ENCODE measurements around the gene SLC29A1. TPM values are rescaled to one million over a fixed set of nuclear protein-coding genes. Genes with fewer than 3 reads are reported as not detected.
"Not testable (repeated sequence)": the region's sequence is repeated elsewhere in the genome, so short reads cannot be mapped to it uniquely, and the experiment has no call there.

The SLC29A1 gene
- polyA plus RNA-seq (2013, experiment 1 of 2; ENCODE audit: insufficient read length): 7.8 TPM
- 8.3 TPM for polyA plus RNA-seq (2013, experiment 2 of 2; ENCODE audit: insufficient read length)

DNA sequence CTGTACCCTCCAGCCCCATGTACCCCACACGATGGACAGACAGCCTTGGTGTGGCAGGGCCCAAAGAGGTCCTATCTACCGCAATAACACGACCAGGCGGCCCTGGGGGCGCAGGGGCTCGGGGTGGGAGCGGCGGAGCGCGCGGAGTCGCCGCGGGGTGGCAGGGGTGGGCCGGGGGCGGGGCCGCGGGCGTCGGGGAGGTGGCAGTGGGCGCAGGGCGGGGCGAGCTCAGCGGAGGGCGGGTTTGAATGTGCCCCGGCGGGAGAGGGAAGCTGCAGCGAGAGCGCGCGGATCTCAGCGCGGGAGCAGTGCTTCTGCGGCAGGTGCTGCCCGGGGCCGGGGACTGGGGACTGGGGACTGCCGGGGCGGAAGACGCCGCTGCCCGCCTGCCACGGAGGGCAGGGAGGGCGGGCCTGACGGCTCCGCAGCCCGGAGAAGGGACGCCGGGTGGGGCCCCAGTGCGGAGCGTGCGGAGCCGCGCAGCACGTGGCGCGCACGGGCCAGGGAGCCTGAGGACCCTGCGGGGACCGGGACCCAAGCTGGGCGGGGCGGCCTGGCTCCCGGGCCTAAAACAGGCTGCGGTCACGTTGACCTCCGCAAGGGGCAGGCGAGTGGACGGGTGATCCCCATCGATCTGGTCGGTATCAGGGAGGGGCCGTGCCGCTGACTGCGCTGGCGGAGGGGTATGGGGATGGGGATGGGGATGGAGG, at the start of gene SLC29A1:
TSS of gene SLC29A1 (plus strand) at position 277 of the 710 bp plus-strand sequence. CDS start 3,719 bp downstream, outside the sequence.
- peak; percentile 44 for DNase-seq

DNA sequence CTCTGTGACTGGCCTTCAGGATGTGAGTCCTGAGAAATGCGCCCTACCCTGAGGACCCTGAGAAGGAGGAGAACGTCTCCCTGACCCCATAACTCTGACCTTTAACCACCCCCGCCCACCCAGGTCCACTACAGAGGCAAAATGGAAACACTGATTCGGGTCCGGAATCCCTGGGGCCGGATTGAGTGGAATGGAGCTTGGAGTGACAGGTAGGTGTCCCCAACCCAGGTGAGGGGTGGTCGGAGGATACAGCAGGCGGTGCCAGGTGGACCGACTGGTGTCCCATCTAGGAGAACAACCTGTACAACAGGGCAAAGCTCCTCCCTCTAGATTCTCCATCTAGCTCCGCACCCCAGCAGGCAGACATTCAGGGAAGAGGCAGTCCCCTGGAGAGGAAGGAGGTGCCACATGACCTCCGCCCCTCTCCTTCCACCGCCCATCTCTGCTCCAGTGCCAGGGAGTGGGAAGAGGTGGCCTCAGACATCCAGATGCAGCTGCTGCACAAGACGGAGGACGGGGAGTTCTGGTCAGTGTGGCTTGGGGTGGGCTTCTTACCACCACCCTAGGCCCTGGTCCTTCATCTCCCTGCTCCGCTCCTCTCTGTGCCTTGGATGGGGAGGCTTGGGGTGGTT, 47.1 kb upstream of the SLC29A1 start:
- DNase-seq: no peak

DNA sequence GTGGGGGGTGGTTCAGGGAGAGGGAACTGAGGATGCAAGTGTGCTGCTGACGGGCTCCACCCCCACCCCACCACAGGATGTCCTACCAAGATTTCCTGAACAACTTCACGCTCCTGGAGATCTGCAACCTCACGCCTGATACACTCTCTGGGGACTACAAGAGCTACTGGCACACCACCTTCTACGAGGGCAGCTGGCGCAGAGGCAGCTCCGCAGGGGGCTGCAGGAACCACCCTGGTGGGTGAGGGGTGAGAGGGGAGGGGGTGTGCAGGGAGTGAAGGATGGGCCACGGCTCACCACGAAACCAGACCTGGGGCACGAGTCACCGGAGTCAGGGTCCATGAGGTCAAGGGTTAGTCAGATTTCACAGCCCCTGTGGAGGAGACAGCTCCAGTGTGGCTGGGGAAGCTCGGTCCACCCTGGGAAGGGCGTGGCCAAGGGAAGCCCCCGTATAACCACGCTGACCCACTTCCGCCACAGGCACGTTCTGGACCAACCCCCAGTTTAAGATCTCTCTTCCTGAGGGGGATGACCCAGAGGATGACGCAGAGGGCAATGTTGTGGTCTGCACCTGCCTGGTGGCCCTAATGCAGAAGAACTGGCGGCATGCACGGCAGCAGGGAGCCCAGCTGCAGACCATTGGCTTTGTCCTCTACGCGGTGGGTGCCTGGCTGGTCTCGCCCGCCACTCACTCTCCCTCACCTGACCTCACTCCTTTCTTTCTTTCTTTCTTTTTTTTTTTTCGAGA, 46.5 kb upstream of the SLC29A1 start:
- DNase-seq: no peak

DNA sequence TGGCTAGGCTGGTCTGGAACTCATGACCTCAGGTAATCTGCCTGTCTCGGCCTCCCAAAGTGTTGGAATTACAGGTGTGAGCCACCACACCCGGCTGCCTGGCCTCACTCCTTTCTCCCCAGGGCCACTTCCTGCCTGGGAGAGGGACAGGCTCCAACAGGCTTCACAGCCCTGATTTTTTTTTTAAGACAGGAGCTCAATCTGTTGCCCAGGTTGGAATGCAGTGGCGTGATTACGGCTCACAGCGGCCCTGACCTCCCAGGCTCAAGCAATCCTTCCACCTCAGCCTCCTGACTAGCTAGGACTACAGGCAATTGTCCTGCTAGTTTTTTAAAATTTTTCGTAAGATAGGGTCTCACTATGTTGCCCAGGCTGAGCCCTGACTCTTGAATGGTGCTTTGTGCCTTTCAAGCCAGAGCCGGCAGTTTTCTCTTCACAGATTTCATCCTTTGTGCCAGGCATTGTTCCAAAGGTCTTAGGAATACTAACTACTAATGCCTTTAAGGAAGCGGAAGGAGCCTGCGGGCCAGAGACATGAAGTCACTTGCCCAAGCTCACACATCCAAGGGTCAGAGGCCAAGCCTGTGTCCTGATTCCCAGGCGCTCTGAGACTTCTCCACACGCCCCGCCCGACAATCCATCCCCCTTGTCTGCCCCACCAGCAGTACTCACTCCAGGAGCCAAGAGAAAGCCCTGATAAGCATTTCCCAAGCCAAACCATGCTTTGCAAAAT, 45.5 kb upstream of the SLC29A1 start:
- peak; percentile 11 for DNase-seq

DNA sequence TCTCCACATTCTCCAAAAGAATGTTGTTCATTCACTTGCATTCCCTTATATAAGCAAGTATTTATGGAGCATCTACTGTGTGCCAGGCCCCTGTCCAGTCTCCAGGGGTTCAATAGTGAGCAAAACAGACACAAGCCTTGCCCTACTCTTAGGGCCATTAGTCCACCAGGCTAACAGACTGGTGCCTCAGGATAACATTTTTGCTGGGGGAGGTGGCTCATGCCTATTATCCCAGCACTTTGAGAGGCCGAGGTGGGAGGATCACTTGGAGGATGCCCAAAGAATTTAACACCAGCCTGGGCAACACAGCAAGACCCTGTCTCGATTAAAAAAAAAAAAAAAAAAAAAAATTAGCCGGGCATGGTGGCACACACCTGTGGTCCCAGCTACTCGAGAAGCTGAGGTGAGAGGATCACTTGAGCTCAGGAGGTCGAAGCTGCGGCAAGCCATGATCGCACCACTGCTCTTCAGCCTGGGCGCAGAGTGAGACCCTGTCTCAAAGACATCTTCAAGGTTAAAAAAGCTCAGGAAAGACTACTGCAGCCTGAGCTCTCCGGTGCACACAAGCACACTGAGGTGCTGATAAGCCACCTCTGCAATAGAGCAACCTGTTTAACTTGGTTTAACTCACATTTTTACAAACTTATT, 44.8 kb upstream of the SLC29A1 start:
- no peak for DNase-seq

DNA sequence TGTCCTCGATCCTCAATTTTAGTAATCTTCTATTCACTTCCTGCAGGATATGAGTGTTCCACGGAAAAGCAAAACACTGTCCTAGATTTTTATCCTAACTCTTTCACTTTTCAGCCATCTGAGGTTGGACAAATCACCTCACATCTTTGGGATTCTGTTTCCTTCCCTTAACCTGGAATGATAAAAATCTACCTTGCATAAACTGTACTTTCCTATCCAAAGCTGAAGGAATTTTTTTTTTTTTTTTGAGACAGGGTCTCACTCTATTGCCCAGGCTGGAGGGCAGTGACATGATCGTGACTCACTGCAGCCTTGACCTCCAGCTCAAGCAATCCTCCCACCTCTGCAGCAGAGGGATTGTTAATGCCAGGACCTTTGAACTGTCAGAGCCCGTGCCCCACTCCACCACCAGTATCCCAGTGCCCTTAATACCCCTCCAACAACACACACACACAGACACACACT, 44.3 kb upstream of the SLC29A1 start:
- DNase-seq: no peak

DNA sequence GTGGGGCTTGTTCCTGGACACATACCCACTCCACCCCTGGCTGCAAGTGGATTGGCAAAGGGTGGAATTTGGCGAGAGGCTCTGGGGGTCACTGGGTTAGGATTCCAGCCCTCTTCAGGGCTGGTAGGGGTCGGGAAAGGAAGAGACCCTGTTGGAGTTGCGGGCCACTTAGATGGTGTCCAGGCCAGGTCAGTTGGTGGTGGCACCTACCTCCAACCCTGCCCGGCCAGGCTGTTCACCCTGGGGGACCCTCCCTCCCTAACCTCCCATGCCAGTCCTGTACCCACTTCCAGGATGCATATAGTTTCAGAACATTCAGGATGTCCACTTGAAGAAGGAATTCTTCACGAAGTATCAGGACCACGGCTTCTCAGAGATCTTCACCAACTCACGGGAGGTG, 43.7 kb upstream of the SLC29A1 start:
- DNase-seq: no peak

DNA sequence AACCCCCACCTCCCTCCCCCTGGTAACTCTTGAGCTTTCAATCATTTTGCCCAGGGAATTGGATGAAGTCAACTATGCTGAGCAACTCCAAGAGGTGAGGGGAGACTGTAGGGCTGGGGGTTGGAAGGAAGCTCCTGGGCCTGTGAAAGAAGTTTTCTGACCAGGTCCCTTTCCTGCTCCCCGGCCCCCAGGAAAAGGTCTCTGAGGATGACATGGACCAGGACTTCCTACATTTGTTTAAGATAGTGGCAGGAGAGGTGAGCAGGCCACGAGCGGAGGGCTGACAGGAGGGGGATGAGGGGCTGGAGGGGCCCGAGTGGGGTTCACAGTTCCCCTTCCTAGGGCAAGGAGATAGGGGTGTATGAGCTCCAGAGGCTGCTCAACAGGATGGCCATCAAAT, 43.0 kb upstream of the SLC29A1 start:
- no peak for DNase-seq

DNA sequence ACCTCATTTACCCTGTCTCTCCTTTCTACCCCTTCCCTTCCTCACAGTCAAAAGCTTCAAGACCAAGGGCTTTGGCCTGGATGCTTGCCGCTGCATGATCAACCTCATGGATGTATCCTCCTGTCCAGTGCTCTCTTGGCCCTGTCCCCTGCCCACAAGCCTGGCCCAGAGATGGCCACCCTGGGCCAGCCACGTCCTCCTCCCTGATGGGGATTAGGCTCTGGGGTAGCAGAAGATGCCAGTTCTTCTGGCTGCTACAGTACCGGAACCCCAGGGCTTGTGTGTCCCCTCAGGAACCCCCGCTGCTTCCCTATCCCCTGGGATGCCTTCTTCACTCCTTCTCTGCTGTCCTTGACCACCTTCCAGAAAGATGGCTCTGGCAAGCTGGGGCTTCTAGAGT, 42.5 kb upstream of the SLC29A1 start:
- DNase-seq: no peak

DNA sequence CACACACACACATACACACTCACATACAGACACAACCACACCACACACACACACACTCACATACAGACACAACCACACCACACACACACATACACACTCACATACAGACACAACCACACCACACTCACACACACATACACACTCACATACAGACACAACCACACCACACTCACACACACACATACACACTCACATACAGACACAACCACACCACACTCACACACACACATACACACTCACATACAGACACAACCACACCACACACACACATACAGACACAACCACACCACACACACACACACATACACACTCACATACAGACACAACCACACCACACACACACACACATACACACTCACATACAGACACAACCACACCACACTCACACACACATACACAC, 41.6 kb upstream of the SLC29A1 start:
- DNase-seq: not testable (repeated sequence)

DNA sequence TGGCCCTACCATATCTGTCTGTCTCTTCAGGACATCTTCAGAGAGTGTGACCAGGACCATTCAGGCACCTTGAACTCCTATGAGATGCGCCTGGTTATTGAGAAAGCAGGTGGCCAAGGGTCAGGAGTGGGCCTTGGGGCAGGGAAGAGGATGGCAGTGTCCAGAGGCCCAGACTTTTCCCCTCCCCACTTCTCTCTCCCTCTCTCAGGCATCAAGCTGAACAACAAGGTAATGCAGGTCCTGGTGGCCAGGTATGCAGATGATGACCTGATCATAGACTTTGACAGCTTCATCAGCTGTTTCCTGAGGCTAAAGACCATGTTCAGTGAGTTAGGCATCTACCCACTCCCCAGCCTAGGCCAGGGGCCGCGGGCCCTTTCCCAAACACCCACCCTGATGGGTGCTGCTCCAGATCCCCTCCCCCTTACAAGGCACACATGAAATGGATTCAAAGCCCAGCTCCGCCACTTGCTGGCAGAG, 40.4 kb upstream of the SLC29A1 start:
- no peak for DNase-seq

DNA sequence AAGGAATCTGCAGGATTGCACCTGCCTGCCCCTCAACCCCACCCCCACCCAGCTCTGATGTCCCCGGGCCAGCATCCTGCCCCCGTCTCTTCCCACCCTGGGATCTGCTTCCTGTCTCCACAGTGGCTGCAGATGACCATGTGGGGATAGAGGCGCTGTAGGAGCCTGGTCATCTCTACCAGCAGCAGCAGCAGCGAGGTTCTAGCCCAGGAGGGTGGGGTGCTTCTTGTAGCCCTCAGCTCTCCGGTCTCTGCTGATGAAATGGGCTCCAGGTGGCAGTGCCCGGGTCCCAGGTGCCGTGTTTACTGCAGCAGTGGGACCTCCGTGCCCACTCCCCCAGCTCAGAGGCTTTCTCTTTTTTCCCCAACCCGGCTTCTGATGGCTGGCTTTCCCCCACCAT, 39.6 kb upstream of the SLC29A1 start:
- DNase-seq: no peak

DNA sequence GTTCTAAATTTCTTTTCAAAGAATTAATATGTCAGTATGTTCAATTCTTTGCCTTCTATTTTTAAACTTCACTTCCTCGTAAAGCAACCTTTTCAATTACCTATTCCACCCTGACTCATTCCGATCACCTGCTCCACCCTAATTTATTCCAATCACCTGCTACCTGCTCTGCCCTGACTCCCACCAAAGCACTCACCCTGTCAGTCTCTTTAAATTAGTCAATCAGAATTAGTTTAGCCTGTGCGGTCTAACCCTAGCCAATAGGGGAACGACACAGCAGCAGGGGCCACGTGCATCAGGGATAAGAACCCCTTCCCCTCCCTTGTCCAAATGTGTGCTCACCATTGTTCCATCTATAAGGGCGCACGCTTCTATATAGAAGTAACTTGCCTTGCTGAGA, 38.0 kb upstream of the SLC29A1 start:
- DNase-seq: not testable (repeated sequence)

DNA sequence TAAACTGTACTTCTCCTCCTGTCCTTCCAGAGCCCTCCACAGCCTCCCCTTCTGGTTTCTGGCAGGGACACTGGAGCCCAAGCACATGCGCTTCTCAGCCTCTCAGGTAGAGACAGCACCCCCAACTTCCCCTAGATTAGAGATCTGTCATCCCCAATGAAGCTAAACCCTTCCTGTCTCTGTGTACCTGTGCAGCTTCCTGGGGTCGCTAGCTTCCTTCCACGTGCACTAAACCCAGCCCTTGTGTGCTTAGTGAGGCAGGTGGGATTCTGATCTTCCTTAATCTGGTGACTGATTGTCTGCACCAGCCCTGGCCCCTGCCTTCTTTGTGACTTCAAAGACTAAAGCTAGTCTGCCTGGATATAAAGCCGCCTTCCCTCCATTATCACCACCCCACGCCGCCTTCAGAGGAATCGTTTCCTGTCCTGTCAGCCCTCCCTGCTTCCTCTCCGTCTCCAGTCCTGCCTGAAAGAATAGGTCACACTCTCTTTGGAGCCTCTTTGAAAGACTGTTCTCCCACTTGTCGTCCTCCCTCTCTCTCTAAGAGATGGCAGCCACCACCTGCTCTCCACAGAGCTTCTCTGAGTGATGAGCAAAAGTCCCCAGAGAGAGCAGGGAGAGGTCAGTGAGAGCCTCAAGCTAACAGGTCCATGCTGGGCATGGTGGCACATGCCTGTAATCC, 37.3 kb upstream of the SLC29A1 start:
- no peak for DNase-seq

DNA sequence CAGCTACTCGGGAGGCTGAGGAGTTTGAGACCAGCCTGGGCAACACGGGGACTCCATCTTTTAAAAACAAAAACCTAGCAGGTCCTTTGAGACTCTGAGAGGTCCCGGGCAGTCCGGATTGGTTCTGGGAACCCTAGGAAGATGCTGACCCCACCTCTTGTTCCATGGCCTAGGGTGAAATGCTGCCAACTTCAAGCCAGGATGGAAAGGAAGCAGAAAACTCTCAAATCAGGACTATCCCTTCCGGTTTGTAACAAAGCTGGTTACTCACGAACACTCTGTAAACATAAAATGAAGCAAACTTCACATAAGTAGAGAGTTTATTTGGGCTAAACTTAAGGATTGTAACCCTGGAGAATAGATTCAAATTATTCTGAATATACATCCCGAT, 36.8 kb upstream of the SLC29A1 start:
- DNase-seq: no peak

DNA sequence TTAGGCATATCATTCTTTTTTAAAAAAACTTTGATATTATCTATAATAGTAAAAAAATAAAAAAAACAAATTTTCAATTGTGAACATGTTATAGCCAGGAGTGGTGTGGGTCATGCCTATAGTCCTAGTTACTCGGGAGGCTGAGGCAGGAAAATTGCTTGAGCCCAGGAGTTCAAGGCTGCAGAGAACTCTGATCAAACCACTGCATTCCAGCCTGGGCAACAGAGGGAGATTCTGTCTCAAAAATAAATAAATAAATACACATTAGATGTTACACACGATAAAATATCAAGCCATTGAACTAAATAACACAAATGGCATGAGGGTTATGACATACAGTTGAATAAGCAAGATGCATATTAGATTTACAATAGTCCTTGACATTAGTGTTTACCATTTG, 34.6 kb upstream of the SLC29A1 start:
- DNase-seq: no peak

DNA sequence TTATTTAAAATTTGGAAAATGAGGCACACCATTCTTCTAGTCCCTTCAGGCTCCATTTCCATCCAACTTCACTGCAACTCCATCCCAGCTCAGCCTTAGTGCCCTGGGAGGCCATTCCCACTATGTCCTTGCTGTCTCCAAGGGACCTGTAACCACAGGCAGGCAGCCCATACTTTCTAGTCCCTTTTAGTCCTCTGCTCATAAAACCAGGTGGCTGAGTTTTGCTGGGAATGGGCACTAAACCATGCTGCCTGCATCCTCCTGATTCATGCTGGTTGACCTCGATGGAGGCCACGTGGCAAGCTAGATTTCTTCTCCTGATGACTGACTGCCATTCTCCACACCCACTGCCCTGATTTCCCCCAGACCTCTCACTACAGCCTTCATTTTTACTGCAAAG, 34.1 kb upstream of the SLC29A1 start:
- DNase-seq: no peak

DNA sequence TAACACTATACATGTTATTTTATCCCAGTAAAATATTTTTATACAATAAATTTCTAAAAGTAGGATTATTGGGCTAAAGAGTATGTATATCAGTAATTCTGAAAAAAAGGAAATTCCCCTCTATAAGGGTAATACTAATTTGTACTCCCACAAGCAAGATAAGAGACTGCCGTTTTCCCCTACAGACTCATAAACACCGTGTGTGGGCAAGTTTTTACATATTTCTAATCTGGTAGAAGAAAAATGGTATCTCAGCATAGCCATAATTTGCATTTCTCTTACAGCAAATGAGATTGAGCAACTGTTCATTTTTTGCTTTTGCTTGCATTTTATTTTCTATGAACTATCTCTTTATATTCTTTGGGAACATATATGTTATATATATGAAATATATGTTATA, 32.7 kb upstream of the SLC29A1 start:
- DNase-seq: no peak

DNA sequence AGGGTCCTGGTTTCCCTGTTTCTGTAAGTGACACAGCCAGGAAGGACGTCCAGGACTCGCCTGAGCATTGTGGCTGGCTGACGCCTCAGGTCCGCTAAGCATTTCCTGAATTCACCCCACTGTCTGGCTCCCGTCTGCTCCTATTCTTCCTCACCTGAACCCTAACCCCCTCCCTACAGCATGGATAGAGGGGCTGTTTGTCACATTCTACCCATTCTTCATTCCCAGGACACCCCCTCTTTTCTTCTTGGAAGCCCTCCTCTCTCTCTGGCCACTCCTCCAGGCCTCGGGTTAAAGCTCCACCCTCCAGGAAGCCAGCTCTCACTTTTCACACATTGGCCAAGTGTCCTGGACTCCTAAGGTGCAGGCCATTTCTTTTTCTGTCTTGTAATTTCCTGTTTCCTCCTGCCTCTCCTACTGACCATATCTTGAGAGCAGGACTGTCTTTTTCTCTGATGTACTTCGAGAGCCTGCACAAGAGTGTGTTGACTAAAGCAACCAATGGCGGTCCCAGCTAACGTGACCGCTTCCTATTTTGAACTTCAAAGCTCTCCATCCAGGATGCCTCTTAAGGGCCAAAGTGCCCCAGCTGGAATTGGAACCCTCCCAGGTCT, 30.9 kb upstream of the SLC29A1 start:
- no peak for DNase-seq

DNA sequence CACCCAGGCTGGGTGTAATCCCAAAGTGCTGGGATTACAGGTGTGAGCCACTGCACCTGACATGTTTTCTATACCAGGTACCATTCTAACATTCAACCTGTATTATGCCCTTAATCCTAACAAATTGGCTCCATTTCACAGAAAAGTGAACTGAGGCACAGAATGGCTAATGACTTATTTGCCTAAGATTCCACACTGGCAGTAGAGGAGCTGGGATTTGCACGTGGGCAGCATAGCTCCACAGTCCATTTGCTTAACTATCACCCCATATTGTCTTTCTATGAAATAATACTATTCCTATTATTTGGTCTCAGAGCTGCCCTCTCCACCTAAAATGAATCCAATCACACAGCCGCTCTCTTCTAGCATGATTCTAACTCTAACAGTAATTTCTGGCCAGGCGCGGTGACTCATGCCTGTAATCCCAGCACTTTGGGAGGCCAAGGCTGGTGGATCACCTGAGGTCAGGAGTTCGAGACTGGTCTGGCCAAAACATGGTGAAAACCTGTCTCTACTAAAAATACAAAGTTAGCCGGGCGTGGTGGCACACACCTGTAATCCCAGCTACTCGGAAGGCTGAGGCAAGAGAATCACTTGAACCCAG, 30.0 kb upstream of the SLC29A1 start:
- no peak for DNase-seq

DNA sequence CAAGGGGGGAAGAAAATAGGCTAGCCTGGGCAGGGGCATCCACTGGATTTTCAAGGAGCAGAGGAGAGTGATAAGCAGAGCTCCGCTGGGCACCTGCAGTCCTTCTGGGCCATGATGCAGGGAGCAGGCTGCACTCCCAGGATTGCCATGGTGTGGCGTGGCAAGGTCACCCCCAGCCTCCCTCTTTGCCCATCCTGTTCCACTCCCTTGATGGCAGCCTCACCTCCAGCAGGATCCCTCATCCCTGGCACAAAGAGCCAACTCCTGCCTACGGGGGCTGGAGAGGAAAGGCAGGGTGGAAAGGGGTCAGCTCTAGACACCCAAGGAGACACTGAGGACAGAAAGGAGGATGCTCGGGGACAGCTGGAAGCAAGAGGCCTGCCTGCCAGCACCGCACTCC, 29.1 kb upstream of the SLC29A1 start:
- no peak for DNase-seq
